Small intestine (tissue), 7 donors: ENCODE results near the gene CYP46A1. TPM values are rescaled to one million over a fixed set of nuclear protein-coding genes. Genes with fewer than 3 reads are reported as not detected.
A peak's percentile ranks its signal among the peaks of the same experiment; 100 is the strongest.

Experiments used
- DNase-seq, 2 donors: peaks; one replicate each; pipeline versions ENCODE4 v3.0.0 to v3.0.0-alpha.2; 2013
- FAIRE-seq: peaks from 2 replicates; lab custom pipeline; 2012; peaks lifted over from hg19 to GRCh38; lab: Jason Lieb, UNC
- H3K27ac ChIP-seq, 3 donors: one replicate each; pipeline ENCODE4 v1.5.1; 2013; ENCODE audit warnings: low read length in 2 of 3, mild to moderate bottlenecking in 2 of 3, control low read depth in 1 of 3, inconsistent platforms in 1 of 3, low read depth in 1 of 3, moderate library complexity in 1 of 3
- H3K27me3 ChIP-seq, 3 donors: one replicate each; pipeline ENCODE4 v1.6.1; 2013; ENCODE audit warnings: low read length in 3 of 3, inconsistent platforms in 1 of 3; ENCODE audit not compliant: control insufficient read depth in 3 of 3, insufficient read depth in 3 of 3
- H3K36me3 ChIP-seq, 3 donors: one replicate each; pipeline ENCODE4 v1.6.1; 2013; ENCODE audit warnings: low read length in 3 of 3, inconsistent platforms in 1 of 3, low read depth in 1 of 3, mild to moderate bottlenecking in 1 of 3, moderate library complexity in 1 of 3; ENCODE audit not compliant: control insufficient read depth in 3 of 3, insufficient read depth in 2 of 3
- H3K4me1 ChIP-seq, 3 donors: one replicate each; pipeline ENCODE4 v1.6.1; 2013; ENCODE audit warnings: low read length in 2 of 3, inconsistent platforms in 1 of 3, low read depth in 1 of 3, mild to moderate bottlenecking in 1 of 3, moderate library complexity in 1 of 3; ENCODE audit not compliant: control insufficient read depth in 3 of 3, insufficient read depth in 2 of 3
- H3K4me3 ChIP-seq, 3 donors: one replicate each; pipeline ENCODE4 v1.5.1; 2013; ENCODE audit warnings: low read length in 3 of 3, control low read depth in 1 of 3, inconsistent platforms in 1 of 3, low read depth in 1 of 3, mild to moderate bottlenecking in 1 of 3, moderate library complexity in 1 of 3
- H3K9me3 ChIP-seq, 2 donors: one replicate each; pipeline ENCODE4 v1.6.1; 2013; ENCODE audit warnings: low read depth in 1 of 2, low read length in 1 of 2; ENCODE audit not compliant: control insufficient read depth in 2 of 2, insufficient read depth in 1 of 2
- WGBS, 3 donors: extraction: QIAGEN DNeasy Blood & Tissue Kit; methylation state at CpG; one replicate each; pipeline ENCODE4 v1.1.7; 2013; 5-methylcytosine and 5-hydroxymethylcytosine counted together
- polyA plus RNA-seq, 4 donors: library from polyadenylated mRNA; stranded (reverse) in 3 of 4; unstranded in 1 of 4; fragments of 200-250 nt in 3 of 4; fragments of 120-200 nt in 1 of 4; gene quantifications; one replicate each; pipeline versions ENCODE4 v1.2.1 to v1.2.3, GENCODE V29; 2013
- donor health status: healthy with polysubstance abuse.
- donor health status: control.
- donor health status: control.
- donor health status: Bipolar disorder and iron deficiency.
- donor health status: healthy.

Gene CYP46A1
- polyA plus RNA-seq, 4 donors, result 0.64 to 0.96 TPM; not detected in 2

GRCh38 chr14:99751539-99752485 is 67.7 kb downstream of the CYP46A1 start:
- H3K4me1 ChIP-seq, result peaks cover 0 to 31% (median 4%) of the 10 kb centered on the region in 3 donors
- H3K4me3 ChIP-seq, result no peak overlapping the region
- no peak for FAIRE-seq
- no peaks in the 10 kb centered on the region for H3K9me3 ChIP-seq
- H3K27me3 ChIP-seq, result peaks cover 0 to 2% (median 0%) of the 10 kb centered on the region in 3 donors
- WGBS, 3 donors, result 51 to 56% (median 52%) methylated on average over 25 of the region's 25 CpGs
- H3K27ac ChIP-seq, result peak overlapping the region in 1 of 3 donors; percentile 74
- no peak for DNase-seq
- H3K36me3 ChIP-seq, result no peaks in the 10 kb centered on the region

- no peak for DNase-seq
- Histone ChIP-seq H3K36me3 (no peaks in the 10 kb centered on the region), H3K4me1 (peaks cover 0 to 31% (median 4%) of the 10 kb centered on the region in 3 donors), H3K27me3 (peaks cover 0 to 2% (median 0%) of the 10 kb centered on the region in 3 donors), H3K27ac (peak overlapping the region in 1 of 3 donors; percentile 74), H3K9me3 (no peaks in the 10 kb centered on the region), H3K4me3 (no peak overlapping the region)
- 21 to 23% (median 21%) methylated on average over 9 of the region's 9 CpGs for WGBS, 3 donors
- FAIRE-seq, result no peak
Measured at GRCh38 chr14:99752486-99753121, 68.5 kb downstream of the CYP46A1 start.

GRCh38 chr14:99753225-99754140 is 69.4 kb downstream of the CYP46A1 start:
- 39 to 57% (median 39%) methylated on average over 14 to 15 of the region's 16 CpGs for WGBS, 3 donors
- peaks cover 0 to 2% (median 0%) of the 10 kb centered on the region in 3 donors for H3K27me3 ChIP-seq
- H3K9me3 ChIP-seq, result no peaks in the 10 kb centered on the region
- DNase-seq (no peak), FAIRE-seq (no peak)
- H3K4me1 ChIP-seq, result peaks cover 0 to 31% (median 4%) of the 10 kb centered on the region in 3 donors
- peak overlapping the region in 1 of 3 donors; percentile 32 for H3K27ac ChIP-seq
- no peaks in the 10 kb centered on the region for H3K36me3 ChIP-seq
- no peak overlapping the region for H3K4me3 ChIP-seq

- FAIRE-seq, result no peak
- Histone ChIP-seq H3K36me3 (no peaks in the 10 kb centered on the region), H3K4me3 (no peak overlapping the region), H3K27me3 (peaks cover 0 to 2% (median 0%) of the 10 kb centered on the region in 3 donors), H3K27ac (peak overlapping the region in 1 of 3 donors; percentile 4), H3K9me3 (no peaks in the 10 kb centered on the region), H3K4me1 (peaks cover 0 to 31% (median 4%) of the 10 kb centered on the region in 3 donors)
- no peak for DNase-seq
- 20 to 57% (median 35%) methylated on average over 24 of the region's 24 CpGs for WGBS, 3 donors
Measured at GRCh38 chr14:99754141-99755067, 70.3 kb downstream of the CYP46A1 start.

DNA sequence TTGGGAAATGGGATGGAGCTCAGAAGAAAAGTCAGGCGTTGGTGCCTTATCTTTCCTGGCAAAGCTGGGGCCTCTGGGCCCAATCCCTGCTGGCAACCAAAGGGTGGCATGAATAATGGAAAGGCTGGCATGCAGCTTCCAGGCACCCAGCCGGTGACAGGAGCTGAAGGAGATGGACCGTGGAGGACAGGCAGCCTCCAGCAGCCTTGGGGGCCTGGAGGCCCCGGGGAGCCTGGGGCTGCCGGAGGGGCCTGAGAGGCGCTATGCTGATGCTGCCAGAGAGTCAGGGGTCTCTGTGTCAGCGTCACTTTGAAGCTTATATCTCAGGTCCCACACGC is 70.9 kb downstream of the CYP46A1 start:
- WGBS, 3 donors, result 23 to 69% (median 41%) methylated on average over 8 of the region's 8 CpGs
- peaks cover 0 to 31% (median 4%) of the 10 kb centered on the region in 3 donors for H3K4me1 ChIP-seq
- H3K27ac ChIP-seq, result no peak overlapping the region
- FAIRE-seq (no peak), DNase-seq (no peak)
- no peak overlapping the region for H3K4me3 ChIP-seq
- peaks cover 0 to 2% (median 0%) of the 10 kb centered on the region in 3 donors for H3K27me3 ChIP-seq
- no peaks in the 10 kb centered on the region for H3K36me3 ChIP-seq
- H3K9me3 ChIP-seq, result no peaks in the 10 kb centered on the region

GRCh38 chr14:99755629-99756603 is 71.8 kb downstream of the CYP46A1 start:
- H3K4me1 ChIP-seq, result peaks cover 0 to 31% (median 4%) of the 10 kb centered on the region in 3 donors
- WGBS, 3 donors, result 43 to 55% (median 44%) methylated on average over 21 of the region's 21 CpGs
- DNase-seq, result no peak

More at GRCh38 chr14:99755629-99756603, 71.8 kb downstream of the CYP46A1 start:
- Histone ChIP-seq H3K36me3 (no peaks in the 10 kb centered on the region), H3K9me3 (no peaks in the 10 kb centered on the region), H3K27me3 (no peaks in the 10 kb centered on the region), H3K27ac (peak overlapping the region in 1 of 3 donors; percentile 59), H3K4me3 (no peak overlapping the region)
- no peak for FAIRE-seq
